Pancreas (tissue), 10 donors: Measurements from ENCODE around the gene KCMF1. TPM values are rescaled to one million over a fixed set of nuclear protein-coding genes. Genes with fewer than 3 reads are reported as not detected.

Experiments used
- ATAC-seq, 4 donors: fragments of 200-7000 bp; cut with Tn5 transposase; one replicate each; pipeline versions ENCODE4 v1.8.0 to v1.9.1; 2020; ENCODE audit warnings: mild to moderate bottlenecking in 4 of 4, moderate library complexity in 4 of 4
- DNase-seq, 6 donors: peaks; one replicate each; pipeline ENCODE4 v3.0.0-alpha.2; 2020
- FAIRE-seq: peaks from 2 replicates; lab custom pipeline; 2012; peaks lifted over from hg19 to GRCh38; lab: Jason Lieb, UNC
- H3K27ac ChIP-seq, 4 donors: fragments of 200-600 bp; sonication (generic); 1 replicate in 3 of 4; 2 replicates in 1 of 4; pipeline versions ENCODE4 v1.5.0 to v1.8.0; 2020
- H3K27me3 ChIP-seq, 4 donors: fragments of 200-600 bp; one replicate each; pipeline ENCODE4 v1.8.0; 2021
- H3K36me3 ChIP-seq, 3 donors: fragments of 200-600 bp; sonication (generic) in 1 of 3; one replicate each; pipeline versions ENCODE4 v1.5.0 to v1.8.0; 2020 to 2021
- H3K4me1 ChIP-seq, 3 donors: fragments of 200-600 bp; one replicate each; pipeline ENCODE4 v1.8.0; 2021
- H3K4me3 ChIP-seq, 4 donors: fragments of 200-600 bp; sonication (generic) in 2 of 4; one replicate each; pipeline versions ENCODE4 v1.5.0 to v1.8.0; 2020 to 2021
- H3K9me3 ChIP-seq, 4 donors: fragments of 200-600 bp; one replicate each; pipeline ENCODE4 v1.8.0; 2021
- WGBS, 2 donors: extraction: QIAGEN DNeasy Blood & Tissue Kit; methylation state at CpG; one replicate each; pipeline ENCODE4 v1.1.7; 2013; 5-methylcytosine and 5-hydroxymethylcytosine counted together
- intact Hi-C, 3 donors: fragments of 100-400 bp; cut with DNase I; formaldehyde crosslinking; loops; one replicate each; pipeline versions ENCODE4 v1.11.1 to v1.14.2; 2022
- polyA plus RNA-seq, 2 donors: library from polyadenylated mRNA; stranded (reverse); fragments of 200-250 nt; gene quantifications; one replicate each; pipeline ENCODE4 v1.2.3, GENCODE V29; 2013
- total RNA-seq, 6 donors: library from RNA; stranded (reverse); fragmentation: NEBNext Ultra II Directional in 4 of 6; extraction: Animal tissue kit (Norgen Biotek cat#: 25700) in 4 of 6; gene quantifications; one replicate each; pipeline versions ENCODE4 v1.2.1 to v1.2.4, GENCODE V29; 2021 to 2023
- TF ChIP-seq, protein P1 (sequence below), 4 donors: fragments of 200-600 bp; sonication (generic) in 3 of 4; IDR thresholded peaks; one replicate each; pipeline versions ENCODE4 v1.5.0 to v1.8.0; 2021; ENCODE audit warnings: antibody characterized with exemption in 4 of 4
- donor health status: healthy with polysubstance abuse.
- donor health status: DM: no; HTN: no; CAD: no; lungs with moderate emphysema.
- donor health status: DM: no; HTN: no; CAD: no.
- donor health status: control.
- donor health status: control.
- donor health status: Bipolar disorder and iron deficiency.
- donor health status: DM: yes; HTN: yes; CAD: no.
- donor health status: DM: no; HTN: no; CAD: no.
- donor health status: DM: no; HTN: no; CAD: no.
- donor health status: DM: yes; HTN: yes; CAD: no.

The KCMF1 gene
- total and polyA plus RNA-seq, 8 donors, result 9.9 to 102 (median 67.4) TPM

- Histone ChIP-seq H3K4me1 (no peaks in the 10 kb centered on the region), H3K27me3 (no peaks in the 10 kb centered on the region), H3K27ac (no peak overlapping the region), H3K4me3 (no peak overlapping the region), H3K36me3 (no peaks in the 10 kb centered on the region), H3K9me3 (no peaks in the 10 kb centered on the region)
- DNase-seq (no peak), FAIRE-seq (no peak), ATAC-seq (no peak)
- intact Hi-C loops, result loop anchor here in 2 of 3 donors (10.0 kb wide), 1 partner anchor 219 kb away; no protein-coding TSS in a partner anchor
- 53 to 58% methylated on average over 11 of the region's 11 CpGs for WGBS, 2 donors
- TF ChIP-seq, protein P1, sequence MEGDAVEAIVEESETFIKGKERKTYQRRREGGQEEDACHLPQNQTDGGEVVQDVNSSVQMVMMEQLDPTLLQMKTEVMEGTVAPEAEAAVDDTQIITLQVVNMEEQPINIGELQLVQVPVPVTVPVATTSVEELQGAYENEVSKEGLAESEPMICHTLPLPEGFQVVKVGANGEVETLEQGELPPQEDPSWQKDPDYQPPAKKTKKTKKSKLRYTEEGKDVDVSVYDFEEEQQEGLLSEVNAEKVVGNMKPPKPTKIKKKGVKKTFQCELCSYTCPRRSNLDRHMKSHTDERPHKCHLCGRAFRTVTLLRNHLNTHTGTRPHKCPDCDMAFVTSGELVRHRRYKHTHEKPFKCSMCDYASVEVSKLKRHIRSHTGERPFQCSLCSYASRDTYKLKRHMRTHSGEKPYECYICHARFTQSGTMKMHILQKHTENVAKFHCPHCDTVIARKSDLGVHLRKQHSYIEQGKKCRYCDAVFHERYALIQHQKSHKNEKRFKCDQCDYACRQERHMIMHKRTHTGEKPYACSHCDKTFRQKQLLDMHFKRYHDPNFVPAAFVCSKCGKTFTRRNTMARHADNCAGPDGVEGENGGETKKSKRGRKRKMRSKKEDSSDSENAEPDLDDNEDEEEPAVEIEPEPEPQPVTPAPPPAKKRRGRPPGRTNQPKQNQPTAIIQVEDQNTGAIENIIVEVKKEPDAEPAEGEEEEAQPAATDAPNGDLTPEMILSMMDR (IDR thresholded peaks at IDR 0.05), result no peak
These were observed 95.2 kb downstream of the KCMF1 start for GRCh38 chr2:85066006-85066740.

GRCh38 chr2:85066874-85067351 lies 96.0 kb downstream of the KCMF1 start:
- FAIRE-seq (no peak), ATAC-seq (peak; percentile 79 to 97 (median 93)), DNase-seq (peak; percentile 36 to 80 (median 67))
- Histone ChIP-seq H3K9me3 (no peaks in the 10 kb centered on the region), H3K4me3 (peak overlapping the region in 1 of 4 donors; percentile 16), H3K4me1 (no peaks in the 10 kb centered on the region), H3K27me3 (no peaks in the 10 kb centered on the region), H3K36me3 (no peaks in the 10 kb centered on the region), H3K27ac (no peak overlapping the region)
- intact Hi-C loops, result loop anchor here in 2 of 3 donors (10.0 kb wide), 1 partner anchor 218 kb away; no protein-coding TSS in a partner anchor
- TF ChIP-seq, protein P1 (IDR thresholded peaks at IDR 0.05), result peak; percentile 55 to 78 (median 72)
- WGBS, 2 donors, result 3 to 4% methylated on average over 19 of the region's 19 CpGs

- intact Hi-C loops, result no loop called here
- Histone ChIP-seq H3K36me3 (no peaks in the 10 kb centered on the region), H3K27me3 (no peaks in the 10 kb centered on the region), H3K27ac (no peak overlapping the region), H3K4me1 (no peaks in the 10 kb centered on the region), H3K4me3 (no peak overlapping the region), H3K9me3 (no peaks in the 10 kb centered on the region)
- no peak for FAIRE-seq
- no peak for DNase-seq
- ATAC-seq, result no peak
- TF ChIP-seq, protein P1 (IDR thresholded peaks at IDR 0.05), result no peak
- WGBS, 2 donors, result 81 to 90% methylated on average over 3 of the region's 3 CpGs
These were observed 100.1 kb downstream of the KCMF1 start for GRCh38 chr2:85071096-85071495.

DNA sequence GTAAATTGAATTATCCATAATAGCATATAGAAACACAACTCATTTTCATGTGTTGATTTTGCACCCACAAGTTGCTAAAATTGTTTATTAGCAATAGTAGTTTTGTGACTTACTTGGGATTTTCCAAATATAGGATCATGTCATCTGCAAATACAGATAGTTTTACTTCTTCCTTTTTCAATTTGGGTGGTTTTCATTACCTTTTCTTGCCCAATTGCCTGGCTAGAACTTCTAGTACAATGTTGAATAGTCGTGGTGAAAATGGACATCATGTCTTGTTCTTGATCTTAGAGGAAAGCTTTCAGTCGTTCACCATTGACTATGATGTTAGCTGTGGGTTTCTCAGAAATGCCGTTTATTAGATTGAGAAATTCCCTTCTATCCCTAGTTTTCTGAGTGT lies 102.1 kb downstream of the KCMF1 start:
- H3K27ac ChIP-seq, result no peak overlapping the region
- FAIRE-seq (no peak), DNase-seq (no peak), ATAC-seq (no peak)
- H3K36me3 ChIP-seq, result no peaks in the 10 kb centered on the region
- no peaks in the 10 kb centered on the region for H3K27me3 ChIP-seq
- intact Hi-C loops, result no loop called here
- no peak overlapping the region for H3K4me3 ChIP-seq
- H3K4me1 ChIP-seq, result no peaks in the 10 kb centered on the region
- 65 to 77% methylated on average over 3 of the region's 3 CpGs for WGBS, 2 donors
- TF ChIP-seq, protein P1 (IDR thresholded peaks at IDR 0.05), result no peak
- no peaks in the 10 kb centered on the region for H3K9me3 ChIP-seq
